KG1 (cell line): Measurements from ENCODE around the gene SCFD1.
"Not testable (repeated sequence)": the region's sequence is repeated elsewhere in the genome, so short reads cannot be mapped to it uniquely, and the experiment has no call there.

Experiments used
- DNase-seq: peaks from one replicate; lab custom pipeline; 2025; lab: John Stamatoyannopoulos, UW

SCFD1 gene

DNA sequence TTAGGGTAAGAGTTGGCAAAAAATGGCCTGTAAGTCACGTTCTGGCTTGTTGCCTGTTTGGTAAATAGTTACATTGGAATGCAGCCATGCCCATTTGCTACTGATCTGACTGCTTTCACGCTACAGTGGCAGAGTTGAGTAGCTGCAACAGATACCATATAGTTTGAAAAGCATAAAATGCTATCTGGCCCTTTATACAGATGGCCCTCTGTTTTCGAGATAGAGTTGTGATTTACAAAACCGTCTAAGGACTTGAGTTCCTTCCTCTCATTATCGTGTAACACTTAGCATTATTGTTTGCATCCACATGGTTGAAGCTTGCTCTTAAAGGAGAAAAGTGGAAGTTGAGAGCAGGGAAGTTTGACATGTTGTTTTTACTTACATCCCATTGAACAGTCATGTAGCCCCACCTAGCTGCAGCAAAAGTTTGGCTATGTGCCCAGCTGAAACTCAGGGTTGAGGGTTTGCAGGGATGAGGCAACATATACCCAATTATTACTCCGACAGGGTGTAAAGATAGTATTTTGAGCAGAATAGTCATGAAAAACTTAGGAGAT, 11.3 kb upstream of the SCFD1 start:
- no peak for DNase-seq

DNA sequence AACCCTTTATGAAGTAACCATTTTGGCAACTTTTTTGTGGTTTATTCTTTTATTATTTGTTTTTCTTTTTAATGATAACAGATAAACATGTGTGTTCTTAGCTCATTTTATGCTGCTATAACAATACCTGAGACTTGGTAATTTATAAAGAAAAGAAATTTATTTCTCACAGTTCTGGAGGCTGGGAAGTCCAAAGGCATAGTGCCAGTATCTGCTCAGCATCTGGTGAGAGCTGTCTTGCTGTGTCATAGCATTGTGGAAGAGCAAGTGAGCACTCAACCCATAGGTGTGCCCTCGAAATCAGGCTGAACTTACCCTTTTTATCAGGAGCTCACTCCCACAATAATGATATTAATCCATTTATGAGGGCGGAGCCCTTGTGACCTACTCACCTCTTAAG, 8.0 kb upstream of the SCFD1 start:
- DNase-seq, result no peak

DNA sequence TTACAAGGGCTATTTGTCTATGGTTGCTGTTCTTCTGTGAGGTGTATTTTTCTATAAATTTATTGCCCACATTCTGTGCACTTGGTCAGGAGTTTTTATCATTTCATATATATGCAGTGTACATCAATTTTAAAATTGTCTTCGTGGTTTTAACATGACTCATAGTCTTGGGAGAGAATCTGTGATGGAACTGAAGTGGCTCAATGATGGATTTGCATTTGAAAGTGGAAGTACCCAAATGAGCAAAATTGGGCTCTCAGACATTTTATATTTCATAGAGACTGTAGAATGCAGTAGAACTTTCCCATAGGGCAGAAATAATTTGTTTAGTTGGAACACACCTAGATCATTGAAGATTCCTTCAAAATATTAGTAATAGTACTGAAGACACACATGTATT, 1.9 kb upstream of the SCFD1 start:
- DNase-seq, result no peak

DNA sequence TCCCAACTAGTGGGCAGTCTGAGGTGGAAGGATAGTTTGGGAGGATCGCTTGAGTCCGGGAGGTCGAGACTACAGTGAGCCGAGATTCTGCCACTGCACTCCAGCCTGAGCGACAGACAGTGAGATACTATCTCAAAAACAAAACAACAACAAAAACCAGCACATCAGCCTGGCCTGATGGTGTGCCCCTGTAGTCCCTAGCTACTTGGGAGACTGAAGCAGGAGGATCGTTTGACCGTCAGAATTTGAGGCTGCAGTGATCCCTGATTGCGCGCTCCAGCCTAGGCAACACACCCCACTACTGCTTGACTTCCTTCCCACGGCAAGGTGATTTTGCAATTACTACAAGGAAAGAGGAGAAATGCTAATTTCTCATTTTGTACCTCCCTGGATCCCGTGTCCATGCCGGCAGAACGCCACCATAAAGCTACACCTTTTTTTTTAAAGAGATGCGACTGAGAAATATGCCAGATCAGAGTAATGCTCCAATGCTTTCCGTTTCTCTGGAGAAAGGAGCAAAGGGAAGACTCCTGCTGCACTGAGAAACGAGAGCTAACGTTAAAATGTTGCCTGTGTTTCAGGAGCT, 672 bp upstream of the SCFD1 start:
- DNase-seq, result no peak

DNA sequence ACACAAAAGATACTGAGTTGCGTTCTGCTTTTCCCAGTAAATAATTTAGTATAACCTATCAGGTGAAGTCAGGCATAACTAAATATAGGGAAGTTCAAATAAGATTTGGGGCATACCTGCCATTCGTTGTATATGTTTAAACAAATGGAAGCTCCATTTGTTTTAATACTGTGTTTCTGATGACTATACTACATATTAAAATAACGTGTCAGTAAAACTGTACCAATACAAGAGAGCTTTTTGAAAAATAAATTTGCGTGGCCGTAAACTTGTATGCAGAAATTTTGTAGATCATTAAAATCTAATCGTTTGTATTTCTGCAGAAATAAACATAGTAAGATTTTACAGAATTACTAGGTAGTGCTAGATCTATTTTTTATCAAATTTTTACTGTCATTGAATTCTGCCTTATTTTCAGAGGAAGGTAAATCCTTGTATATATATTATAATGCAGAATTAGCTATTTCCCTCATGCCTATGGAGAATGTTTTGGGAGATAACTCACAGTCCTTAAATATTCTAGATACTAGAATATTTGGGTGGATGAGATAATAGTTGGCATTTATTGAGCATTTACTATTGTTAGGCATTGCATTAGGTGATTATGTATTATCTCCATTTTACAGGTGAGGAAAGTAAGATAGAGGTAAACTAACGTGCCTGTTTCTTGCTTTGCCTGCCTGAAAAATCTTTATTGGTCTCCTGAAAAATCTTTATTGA, 1.5 kb downstream of the SCFD1 start:
- DNase-seq, result no peak

DNA sequence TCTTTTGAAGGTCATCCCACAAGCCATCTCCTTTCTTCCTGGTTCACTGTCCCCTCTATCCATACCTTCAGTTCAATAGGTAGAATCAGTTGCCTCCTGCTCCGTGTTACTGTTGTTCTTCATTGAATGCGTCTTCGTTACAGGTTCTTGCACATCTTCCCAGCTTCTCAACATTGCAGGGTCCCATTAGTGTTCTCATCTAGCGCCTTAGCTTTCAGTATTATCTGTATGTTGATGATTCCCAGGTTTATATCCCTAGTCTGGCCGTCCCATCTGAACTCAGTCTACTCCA, 2.0 kb downstream of the SCFD1 start:
- no peak for DNase-seq

DNA sequence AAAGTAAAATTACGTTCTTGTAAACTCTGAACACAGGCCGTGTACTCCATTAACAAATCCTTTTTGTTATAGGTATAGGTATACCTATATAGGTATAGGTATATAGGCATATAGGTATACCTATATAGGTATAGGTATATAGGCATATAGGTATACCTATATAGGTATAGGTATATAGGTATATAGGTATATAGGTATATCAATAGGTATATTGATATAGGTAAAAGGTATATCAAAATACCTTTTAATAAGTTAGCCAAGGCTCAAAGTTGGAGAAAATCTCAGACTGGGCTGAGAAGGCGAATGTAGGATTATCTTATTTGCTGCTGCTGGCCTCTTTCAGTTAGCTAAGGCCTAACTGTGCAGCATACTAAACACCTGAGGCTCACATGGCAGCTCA, 3.4 kb downstream of the SCFD1 start:
- DNase-seq, result no peak

DNA sequence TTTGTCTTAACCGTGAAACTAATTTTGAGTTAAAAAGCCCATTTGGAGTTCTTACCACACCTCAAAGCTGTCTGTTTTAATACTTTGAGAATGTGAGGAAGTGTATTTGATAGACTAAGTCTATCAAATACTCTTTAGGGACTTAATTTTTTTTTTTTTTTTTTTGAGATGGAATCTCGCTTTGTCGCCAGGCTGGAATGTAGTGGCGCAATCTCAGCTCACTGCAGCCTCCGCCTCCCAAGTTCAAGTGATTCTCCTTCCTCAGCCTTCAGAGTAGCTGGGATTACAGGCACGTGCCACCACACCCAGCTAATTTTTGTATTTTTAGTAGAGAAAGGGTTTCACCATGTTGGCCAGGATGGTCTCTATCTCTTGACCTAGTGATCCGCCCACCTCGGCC, 7.3 kb downstream of the SCFD1 start:
- not testable (repeated sequence) for DNase-seq

DNA sequence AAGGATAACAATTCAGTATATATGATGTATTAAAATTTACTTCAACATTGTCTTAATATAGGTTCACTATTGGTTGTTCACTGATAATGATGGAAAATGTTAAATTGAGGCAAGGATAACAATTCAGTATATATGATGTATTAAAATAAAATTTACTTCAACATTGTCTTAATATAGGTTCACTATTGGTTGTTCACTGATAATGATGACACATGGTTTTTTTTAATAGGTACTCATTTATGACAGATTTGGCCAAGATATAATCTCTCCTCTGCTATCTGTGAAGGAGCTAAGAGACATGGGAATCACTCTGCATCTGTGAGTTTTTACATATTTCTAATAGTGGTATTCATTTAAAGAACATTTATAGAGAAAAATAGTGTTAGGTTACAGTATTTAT, 8.1 kb downstream of the SCFD1 start:
- no peak for DNase-seq

DNA sequence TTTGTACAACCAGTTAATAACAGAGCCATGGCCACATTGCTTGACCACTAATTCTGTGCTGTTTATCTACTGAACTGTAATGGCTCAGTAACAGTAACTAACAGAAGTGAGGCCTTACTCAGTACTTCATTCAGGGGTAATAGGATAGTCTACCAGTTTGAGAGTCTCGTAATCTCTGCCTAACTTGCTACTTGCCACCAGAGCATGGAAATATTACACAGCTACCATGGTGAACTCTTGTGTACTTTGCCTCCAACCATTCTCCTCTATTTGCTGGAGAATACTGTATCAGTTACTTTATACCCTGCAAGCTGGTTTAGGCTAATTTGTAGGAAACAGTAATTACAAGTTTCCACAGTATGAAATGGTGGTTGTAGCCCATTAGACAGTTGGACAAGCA, 10.6 kb downstream of the SCFD1 start:
- DNase-seq, result no peak

DNA sequence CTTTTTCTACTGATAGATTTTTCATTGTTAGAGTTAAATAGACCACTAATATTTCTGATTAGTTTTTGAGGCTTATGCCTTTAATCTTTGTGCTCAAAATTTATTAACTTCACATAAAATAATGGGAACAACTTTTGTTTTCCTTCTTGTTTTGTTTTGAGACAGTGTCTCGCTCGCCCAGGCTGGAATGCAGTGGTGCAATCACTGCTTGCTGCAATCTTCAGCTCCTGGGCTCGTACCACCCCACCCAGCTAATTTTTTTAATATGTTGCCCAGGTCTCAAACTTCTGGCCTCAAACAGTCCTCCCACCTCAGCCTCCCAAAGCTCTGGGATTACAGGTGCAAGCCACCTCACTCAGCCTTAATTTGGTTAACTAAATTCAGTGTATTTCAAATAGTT, 16.8 kb downstream of the SCFD1 start:
- DNase-seq, result no peak

DNA sequence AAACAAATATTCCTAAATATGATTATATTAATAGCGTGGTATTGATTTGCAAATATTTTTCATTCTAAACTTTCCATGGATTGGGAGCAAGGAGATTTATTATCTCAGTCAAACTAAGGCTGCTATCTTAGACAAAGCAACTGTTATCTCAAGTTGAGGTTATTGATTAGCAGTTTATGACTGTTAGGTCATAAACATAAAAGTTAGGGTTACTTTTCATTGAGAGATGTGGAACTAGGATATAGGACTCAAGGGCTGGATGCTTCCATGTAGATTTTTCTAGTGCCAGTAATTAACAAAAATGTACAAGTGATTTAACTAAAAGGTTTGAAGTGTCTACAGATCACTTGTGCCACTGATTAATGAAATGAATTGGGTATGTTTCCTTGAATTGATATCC, 19.1 kb downstream of the SCFD1 start:
- no peak for DNase-seq

DNA sequence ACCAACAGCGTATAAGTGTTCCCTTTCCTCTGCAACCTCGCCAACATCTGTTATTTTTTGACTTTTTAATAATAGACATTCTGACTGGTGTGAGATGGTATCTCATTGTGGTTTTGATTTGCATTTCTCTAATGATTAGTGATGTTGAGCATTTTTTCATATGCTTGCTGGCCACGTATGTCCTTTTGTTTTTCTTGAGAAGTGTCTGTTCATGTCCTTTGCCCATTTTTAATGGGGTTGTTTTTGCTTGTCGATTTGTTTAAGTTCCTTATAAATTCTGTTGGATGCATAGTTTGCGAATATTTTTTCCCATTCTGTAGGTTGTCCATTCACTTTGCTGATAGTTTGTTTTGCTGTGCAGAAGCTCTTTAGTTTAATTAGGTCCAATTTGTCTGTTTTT, 22.3 kb downstream of the SCFD1 start:
- DNase-seq, result not testable (repeated sequence)

DNA sequence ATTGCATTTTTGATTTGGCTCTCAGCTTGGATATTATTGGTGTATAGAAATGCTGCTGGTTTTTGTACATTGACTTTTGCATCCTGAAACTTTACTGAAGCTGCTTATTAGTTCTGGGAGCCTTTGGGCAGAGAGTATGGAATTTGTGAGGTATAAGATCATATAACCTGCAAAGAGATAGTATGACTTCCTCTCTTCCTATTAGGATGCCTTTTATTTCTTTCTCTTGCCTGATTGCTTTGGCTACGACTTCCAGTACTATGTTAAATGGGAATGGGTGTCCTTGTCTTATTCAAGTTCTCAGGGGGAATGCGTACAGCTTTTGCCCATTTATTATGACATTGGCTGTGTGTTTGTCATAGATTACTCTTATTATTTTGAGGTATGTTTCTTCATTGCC, 23.5 kb downstream of the SCFD1 start:
- DNase-seq, result no peak

DNA sequence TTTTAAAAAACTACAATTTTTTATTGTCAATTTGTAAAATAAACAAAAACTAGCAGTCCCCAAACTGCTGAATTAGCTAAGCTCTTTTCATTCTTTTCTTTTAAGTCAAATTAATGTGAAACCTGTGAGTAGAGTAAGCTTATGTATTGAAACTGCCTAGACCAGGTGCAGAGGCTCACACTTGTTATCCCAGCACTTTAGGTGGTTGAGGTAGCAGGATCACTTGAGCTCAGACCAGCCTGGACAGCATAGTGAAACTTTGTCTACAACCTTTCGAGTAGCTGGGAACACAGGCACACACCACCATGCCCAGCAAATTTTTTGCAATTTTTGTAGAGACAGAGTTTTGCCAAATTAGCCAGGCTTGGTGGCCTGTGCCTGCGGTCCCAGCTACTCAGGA, 26.4 kb downstream of the SCFD1 start:
- no peak for DNase-seq

DNA sequence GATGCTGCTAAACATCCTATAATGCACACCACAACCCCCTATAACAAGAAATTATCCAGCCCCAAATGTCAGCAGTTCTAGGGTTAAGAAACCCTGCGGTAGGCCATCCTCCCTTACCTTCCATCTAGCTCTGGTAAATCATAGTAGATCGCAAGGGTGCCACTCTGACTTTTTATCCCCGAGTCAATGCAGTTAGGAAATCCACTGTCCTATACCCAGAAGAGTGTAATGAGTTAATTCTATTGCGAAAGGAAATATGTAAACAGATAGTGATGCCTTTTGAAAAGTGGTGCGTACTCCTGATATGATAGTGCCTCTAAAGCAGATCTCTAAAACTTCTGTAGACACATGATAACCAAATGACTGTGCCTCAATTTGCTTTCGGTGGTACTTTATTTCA, 29.8 kb downstream of the SCFD1 start:
- no peak for DNase-seq

DNA sequence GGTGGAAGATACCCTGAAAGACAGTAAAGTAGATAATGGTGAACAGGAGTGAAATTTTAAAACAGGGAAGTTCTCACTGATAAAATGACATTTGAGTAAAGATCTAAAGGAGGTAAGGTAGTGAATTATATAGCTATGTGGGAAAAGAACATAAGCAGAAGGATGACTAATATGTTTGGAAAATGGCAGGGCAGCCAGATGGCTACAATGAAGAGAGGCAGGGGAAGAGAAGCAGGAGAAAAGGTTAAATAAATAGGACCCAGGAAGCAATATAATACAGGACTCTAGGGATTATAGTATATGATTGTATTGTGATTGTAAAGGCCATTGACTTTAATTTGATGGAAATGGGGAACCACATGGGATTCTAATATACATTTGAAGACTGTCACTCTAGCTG, 33.0 kb downstream of the SCFD1 start:
- DNase-seq, result no peak

DNA sequence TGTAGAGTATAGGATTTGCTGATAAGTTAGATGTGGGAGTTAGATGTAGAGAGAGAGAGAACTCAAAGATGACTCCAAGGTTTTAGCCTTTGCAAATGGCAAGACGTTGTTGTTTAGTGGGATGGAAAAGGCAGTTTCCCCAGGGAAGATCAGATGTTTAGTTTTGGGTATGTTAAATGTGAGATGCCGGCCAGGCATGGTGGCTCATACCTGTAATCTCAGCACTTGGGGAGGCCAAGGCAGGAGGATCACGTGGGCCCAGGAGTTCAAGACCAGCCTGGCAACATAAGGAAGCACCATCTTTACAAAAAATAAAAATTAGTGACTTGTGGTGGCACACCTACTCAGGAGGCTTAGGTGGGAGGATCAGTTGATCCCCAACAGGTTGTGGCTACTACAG, 33.5 kb downstream of the SCFD1 start:
- no peak for DNase-seq

DNA sequence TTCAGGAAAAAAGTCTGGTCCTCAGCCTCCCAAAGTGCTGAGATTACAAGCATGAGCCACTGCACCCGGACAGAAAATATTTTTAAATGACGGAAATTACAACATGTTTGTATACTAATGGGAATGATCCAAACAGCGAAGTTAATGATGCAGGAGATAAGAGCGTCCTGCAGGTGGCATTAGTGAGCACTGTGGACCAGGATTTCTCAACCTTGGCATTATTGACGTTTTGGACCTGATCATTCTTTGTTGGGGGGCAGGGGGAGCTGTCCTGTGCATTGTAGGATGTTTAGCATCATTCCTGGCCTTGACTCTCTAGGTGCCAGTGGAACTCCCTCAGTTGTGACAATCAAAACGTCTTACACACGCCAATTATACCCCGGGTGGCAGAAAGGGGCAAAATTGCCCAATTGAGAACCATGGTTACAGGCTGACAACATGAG, 34.1 kb downstream of the SCFD1 start:
- no peak for DNase-seq

DNA sequence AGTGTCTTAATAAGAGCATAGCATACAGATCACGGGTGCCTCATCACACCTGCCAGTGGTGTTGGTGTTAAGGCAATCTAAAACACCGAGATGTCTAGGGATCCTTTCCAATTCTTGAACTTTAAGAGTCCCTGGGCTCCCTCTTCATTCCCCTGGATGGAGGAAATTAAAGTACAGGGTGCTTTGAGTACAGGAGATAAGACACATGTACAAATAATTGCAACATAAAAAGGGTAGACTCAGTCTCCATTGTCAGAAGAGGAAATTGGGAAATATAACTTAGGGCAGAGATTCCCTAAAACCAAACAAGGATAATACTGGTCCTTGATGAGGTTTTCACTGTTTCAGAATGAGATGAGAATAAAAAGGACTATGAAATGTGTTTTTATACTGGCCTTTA, 34.9 kb downstream of the SCFD1 start:
- no peak for DNase-seq

DNA sequence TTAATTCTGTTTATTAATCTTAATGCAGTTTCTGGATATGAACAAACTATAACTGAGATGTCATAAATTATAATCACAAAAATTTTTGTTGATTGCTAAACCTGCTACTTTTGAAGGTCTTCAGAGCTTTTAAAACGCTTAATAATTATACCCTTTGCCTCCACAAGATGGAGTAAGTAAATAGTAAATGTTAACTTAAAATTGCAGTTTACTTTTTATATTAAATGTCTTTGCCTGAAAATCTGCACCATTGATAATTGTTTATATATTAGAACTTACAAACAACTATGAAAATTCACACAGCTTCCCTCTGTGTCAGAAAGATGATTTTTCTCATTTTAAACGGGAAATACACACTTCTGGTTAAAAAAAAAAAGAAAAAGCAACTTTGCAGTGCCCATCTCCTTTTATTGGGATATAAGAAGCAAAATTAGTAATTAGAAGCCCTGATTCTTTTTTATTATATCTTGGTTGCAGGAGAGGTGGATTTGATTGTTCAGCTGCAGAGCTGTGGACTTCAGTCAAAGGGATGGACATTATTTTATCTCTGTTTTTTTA, 35.6 kb downstream of the SCFD1 start:
- no peak for DNase-seq

DNA sequence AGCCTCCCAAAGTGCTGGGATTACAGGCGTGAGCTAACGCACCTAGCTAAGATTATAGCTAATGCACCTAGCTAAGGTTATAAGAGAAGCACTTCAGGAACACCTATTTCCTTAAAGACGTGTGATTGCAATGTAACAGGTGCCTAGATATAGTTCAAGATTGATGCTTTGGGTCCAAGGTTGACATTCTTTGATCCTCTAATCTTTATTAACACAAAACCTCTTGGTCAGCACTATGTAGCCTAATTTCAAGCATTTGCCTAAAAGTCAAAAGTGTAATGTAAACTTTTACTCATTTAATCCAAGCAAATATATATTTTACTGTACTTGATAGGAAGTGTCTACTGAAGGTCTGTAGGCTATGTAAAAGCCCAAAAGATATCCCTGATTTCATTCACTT, 36.5 kb downstream of the SCFD1 start:
- DNase-seq, result no peak

DNA sequence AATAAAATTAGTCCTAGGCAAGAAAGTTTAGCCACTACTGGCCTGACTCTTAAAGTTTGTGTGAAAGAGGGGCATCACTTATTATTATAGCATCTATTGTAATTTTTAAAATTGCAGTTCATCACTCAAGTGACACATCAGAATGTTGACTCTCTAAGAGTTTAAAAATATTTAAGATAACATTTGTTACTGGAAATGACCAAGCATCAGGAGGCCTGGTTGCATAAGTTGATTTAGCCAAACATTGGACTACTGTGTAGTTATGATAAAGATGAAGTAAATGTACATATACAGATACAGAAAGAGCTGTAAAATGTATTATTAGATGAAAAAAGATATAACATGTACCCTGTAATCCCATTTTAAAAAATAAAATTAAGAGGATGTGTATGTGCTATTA, 47.5 kb downstream of the SCFD1 start:
- no peak for DNase-seq

DNA sequence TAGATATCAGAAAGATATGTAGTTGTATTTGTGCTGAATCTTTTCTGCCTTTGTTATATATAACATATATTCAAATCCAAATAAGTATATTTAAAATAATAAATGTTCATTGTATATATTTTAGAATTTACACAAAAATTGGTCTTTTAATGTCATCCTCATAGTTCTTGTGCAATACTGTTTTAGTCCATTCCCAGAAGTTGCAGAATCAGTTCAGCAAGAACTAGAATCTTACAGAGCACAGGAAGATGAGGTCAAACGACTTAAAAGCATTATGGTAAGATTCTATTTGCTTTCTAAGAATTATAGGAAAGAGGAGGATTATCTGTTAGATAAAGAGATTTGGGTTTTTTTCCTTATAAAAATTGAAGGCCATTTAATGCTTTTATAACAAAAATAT, 51.0 kb downstream of the SCFD1 start:
- no peak for DNase-seq
